ENCODE measurements around the gene CHRNE. TPM values are rescaled to one million over a fixed set of nuclear protein-coding genes. Genes with fewer than 3 reads are reported as not detected.
"Not testable (repeated sequence)": the region's sequence is repeated elsewhere in the genome, so short reads cannot be mapped to it uniquely, and the experiment has no call there.

CHRNE gene
- polyA plus RNA-seq, 3 donors = 1.0 to 1.4 (median 1.1) TPM

GRCh38 chr17:4939796-4940554 is 37.1 kb upstream of the CHRNE start, which contains the start of the genes RNF167 and SLC25A11:
RNF167 (plus strand) TSS chr17:4940268; CDS start chr17:4940910, 642 bp downstream.
SLC25A11 (minus strand) TSS chr17:4940046; CDS start chr17:4939910, 136 bp downstream.
- peak; percentile 98 to 99 (median 99) for DNase-seq (ENCODE audit: low read depth in 3 of 3, low spot score in 2 of 3)

- no peak for DNase-seq (ENCODE audit: low read depth in 3 of 3, low spot score in 2 of 3)
Observed at GRCh38 chr17:4939546-4939795, 36.6 kb upstream of the CHRNE start.

- DNase-seq (ENCODE audit: low read depth in 3 of 3, low spot score in 2 of 3) = no peak
Observed at GRCh38 chr17:4938688-4939545, 36.0 kb upstream of the CHRNE start.

GRCh38 chr17:4938069-4938491 is 35.2 kb upstream of the CHRNE start:
- no peak for DNase-seq (ENCODE audit: low read depth in 3 of 3, low spot score in 2 of 3)

- no peak for DNase-seq (ENCODE audit: low read depth in 3 of 3, low spot score in 2 of 3)
Observed at GRCh38 chr17:4937553-4937952, 34.7 kb upstream of the CHRNE start.

- DNase-seq (ENCODE audit: low read depth in 3 of 3, low spot score in 2 of 3) = no peak
Observed at GRCh38 chr17:4936436-4936835, 33.5 kb upstream of the CHRNE start.

GRCh38 chr17:4935650-4936049 is 32.8 kb upstream of the CHRNE start:
- no peak for DNase-seq (ENCODE audit: low read depth in 3 of 3, low spot score in 2 of 3)

GRCh38 chr17:4934173-4934979 is 31.5 kb upstream of the CHRNE start:
- no peak for DNase-seq (ENCODE audit: low read depth in 3 of 3, low spot score in 2 of 3)

- DNase-seq (ENCODE audit: low read depth in 3 of 3, low spot score in 2 of 3) = no peak
Observed at GRCh38 chr17:4933646-4934045, 30.7 kb upstream of the CHRNE start.

GRCh38 chr17:4932756-4933155 is 29.9 kb upstream of the CHRNE start:
- no peak for DNase-seq (ENCODE audit: low read depth in 3 of 3, low spot score in 2 of 3)

GRCh38 chr17:4931963-4932362 is 29.1 kb upstream of the CHRNE start, which contains the start of gene GP1BA:
GP1BA (plus strand) TSS chr17:4932277; CDS start chr17:4932605, 328 bp downstream.
- DNase-seq (ENCODE audit: low read depth in 3 of 3, low spot score in 2 of 3) = no peak

GRCh38 chr17:4928881-4929280 is 26.0 kb upstream of the CHRNE start:
- DNase-seq (ENCODE audit: low read depth in 3 of 3, low spot score in 2 of 3) = no peak

GRCh38 chr17:4926577-4927335 is 23.9 kb upstream of the CHRNE start:
- DNase-seq (ENCODE audit: low read depth in 3 of 3, low spot score in 2 of 3) = not testable (repeated sequence)

- no peak for DNase-seq (ENCODE audit: low read depth in 3 of 3, low spot score in 2 of 3)
Observed at GRCh38 chr17:4921320-4921719, 18.4 kb upstream of the CHRNE start.

GRCh38 chr17:4920351-4921048 is 17.6 kb upstream of the CHRNE start:
- DNase-seq (ENCODE audit: low read depth in 3 of 3, low spot score in 2 of 3) = no peak

GRCh38 chr17:4919511-4920047 is 16.7 kb upstream of the CHRNE start:
- no peak for DNase-seq (ENCODE audit: low read depth in 3 of 3, low spot score in 2 of 3)

GRCh38 chr17:4914551-4914950 is 11.7 kb upstream of the CHRNE start:
- DNase-seq (ENCODE audit: low read depth in 3 of 3, low spot score in 2 of 3) = not testable (repeated sequence)

GRCh38 chr17:4913994-4914393 is 11.1 kb upstream of the CHRNE start:
- DNase-seq (ENCODE audit: low read depth in 3 of 3, low spot score in 2 of 3) = no peak
